ENCODE data around the gene ZNF32.

GRCh38 chr10:43596546-43596945 lies 52.1 kb downstream of the ZNF32 start:
- TF ChIP-seq, protein P1, sequence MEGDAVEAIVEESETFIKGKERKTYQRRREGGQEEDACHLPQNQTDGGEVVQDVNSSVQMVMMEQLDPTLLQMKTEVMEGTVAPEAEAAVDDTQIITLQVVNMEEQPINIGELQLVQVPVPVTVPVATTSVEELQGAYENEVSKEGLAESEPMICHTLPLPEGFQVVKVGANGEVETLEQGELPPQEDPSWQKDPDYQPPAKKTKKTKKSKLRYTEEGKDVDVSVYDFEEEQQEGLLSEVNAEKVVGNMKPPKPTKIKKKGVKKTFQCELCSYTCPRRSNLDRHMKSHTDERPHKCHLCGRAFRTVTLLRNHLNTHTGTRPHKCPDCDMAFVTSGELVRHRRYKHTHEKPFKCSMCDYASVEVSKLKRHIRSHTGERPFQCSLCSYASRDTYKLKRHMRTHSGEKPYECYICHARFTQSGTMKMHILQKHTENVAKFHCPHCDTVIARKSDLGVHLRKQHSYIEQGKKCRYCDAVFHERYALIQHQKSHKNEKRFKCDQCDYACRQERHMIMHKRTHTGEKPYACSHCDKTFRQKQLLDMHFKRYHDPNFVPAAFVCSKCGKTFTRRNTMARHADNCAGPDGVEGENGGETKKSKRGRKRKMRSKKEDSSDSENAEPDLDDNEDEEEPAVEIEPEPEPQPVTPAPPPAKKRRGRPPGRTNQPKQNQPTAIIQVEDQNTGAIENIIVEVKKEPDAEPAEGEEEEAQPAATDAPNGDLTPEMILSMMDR (IDR thresholded peaks at IDR 0.05), result no peak
- TF ChIP-seq POLR2A (IDR thresholded peaks at IDR 0.05) (no peak), EP300 (IDR thresholded peaks at IDR 0.05) (no peak), POLR2AphosphoS5 (IDR thresholded peaks at IDR 0.05) (no peak)
